HCT116 (cell line): Measurements from ENCODE around the gene ADRA1B.

Experiments used
- ELF1 ChIP-seq: IDR thresholded peaks from 2 replicates; pipeline ENCODE4 v1.6.1; 2012; ENCODE audit warnings: low read depth, borderline replicate concordance
- EZH2 ChIP-seq: fragments of 200-600 bp; sonication (generic); IDR thresholded peaks from 2 replicates; pipeline ENCODE4 v1.6.1; 2017; ENCODE audit warnings: antibody characterized with exemption, mixed run types
- RAD21 ChIP-seq: IDR thresholded peaks from 2 replicates; pipeline ENCODE4 v1.6.1; 2012; ENCODE audit warnings: low read depth, mild to moderate bottlenecking
- REST ChIP-seq: IDR thresholded peaks from 2 replicates; pipeline ENCODE4 v1.6.1; 2012; ENCODE audit warnings: low read depth
- SIN3A ChIP-seq: IDR thresholded peaks from 2 replicates; pipeline ENCODE4 v1.6.1; 2012; ENCODE audit warnings: low read depth
- TF ChIP-seq, protein P1 (sequence below), 3 experiments: fragments of 200-600 bp in 1 of 3; sonication (generic) in 1 of 3; IDR thresholded peaks in 2 of 3; conservative IDR thresholded peaks in 1 of 3; 2 replicates each; pipeline ENCODE4 v1.5.1; 2012 to 2017; ENCODE audit warnings: low read depth in 2 of 3, low read length in 2 of 3, antibody characterized with exemption in 1 of 3, borderline replicate concordance in 1 of 3, control low read depth in 1 of 3, mild to moderate bottlenecking in 1 of 3, mixed read lengths in 1 of 3, mixed run types in 1 of 3, moderate library complexity in 1 of 3; ENCODE audit not compliant: insufficient read depth in 1 of 3
- TF ChIP-seq, protein P2 (sequence below): IDR thresholded peaks from 2 replicates; pipeline ENCODE4 v1.6.1; 2012

GRCh38 chr5:160020964-160021363 is 104.7 kb downstream of the ADRA1B start:
- TF ChIP-seq, protein P1, sequence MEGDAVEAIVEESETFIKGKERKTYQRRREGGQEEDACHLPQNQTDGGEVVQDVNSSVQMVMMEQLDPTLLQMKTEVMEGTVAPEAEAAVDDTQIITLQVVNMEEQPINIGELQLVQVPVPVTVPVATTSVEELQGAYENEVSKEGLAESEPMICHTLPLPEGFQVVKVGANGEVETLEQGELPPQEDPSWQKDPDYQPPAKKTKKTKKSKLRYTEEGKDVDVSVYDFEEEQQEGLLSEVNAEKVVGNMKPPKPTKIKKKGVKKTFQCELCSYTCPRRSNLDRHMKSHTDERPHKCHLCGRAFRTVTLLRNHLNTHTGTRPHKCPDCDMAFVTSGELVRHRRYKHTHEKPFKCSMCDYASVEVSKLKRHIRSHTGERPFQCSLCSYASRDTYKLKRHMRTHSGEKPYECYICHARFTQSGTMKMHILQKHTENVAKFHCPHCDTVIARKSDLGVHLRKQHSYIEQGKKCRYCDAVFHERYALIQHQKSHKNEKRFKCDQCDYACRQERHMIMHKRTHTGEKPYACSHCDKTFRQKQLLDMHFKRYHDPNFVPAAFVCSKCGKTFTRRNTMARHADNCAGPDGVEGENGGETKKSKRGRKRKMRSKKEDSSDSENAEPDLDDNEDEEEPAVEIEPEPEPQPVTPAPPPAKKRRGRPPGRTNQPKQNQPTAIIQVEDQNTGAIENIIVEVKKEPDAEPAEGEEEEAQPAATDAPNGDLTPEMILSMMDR (IDR thresholded peaks at IDR 0.05 in 2 of 3, conservative IDR thresholded peaks at IDR 0.05 in 1 of 3; ENCODE audit: borderline replicate concordance in 1 of 3, insufficient read depth in 1 of 3, low read depth in 2 of 3, low read length in 2 of 3) = no peak
- TF ChIP-seq EZH2 (no peak), REST (no peak), RAD21 (no peak), SIN3A (no peak), ELF1 (no peak)
- TF ChIP-seq, protein P2, sequence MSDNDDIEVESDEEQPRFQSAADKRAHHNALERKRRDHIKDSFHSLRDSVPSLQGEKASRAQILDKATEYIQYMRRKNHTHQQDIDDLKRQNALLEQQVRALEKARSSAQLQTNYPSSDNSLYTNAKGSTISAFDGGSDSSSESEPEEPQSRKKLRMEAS = no peak
